Keratinocyte (primary cell): ENCODE data around the gene SATB1. TPM values are rescaled to one million over a fixed set of nuclear protein-coding genes. Genes with fewer than 3 reads are reported as not detected.

Source experiments
- DNase-seq: peaks from one replicate; pipeline ENCODE4 v3.0.0-alpha.2; 2011; ENCODE audit warnings: low read depth, missing footprints, low spot score
- FAIRE-seq: peaks from 2 replicates; lab custom pipeline; 2011; peaks lifted over from hg19 to GRCh38; lab: Jason Lieb, UNC
- H2AFZ ChIP-seq: 2 replicates; pipeline ENCODE4 v1.6.0; 2012; ENCODE audit warnings: low read length, control low read depth, inconsistent platforms; ENCODE audit not compliant: control insufficient read depth
- H3K27ac ChIP-seq: 2 replicates; pipeline ENCODE4 v1.5.1; 2011; ENCODE audit warnings: low read length; ENCODE audit not compliant: control insufficient read depth, insufficient read depth
- H3K27me3 ChIP-seq: 3 replicates; pipeline ENCODE4 v1.6.0; 2011; ENCODE audit warnings: low read length; ENCODE audit not compliant: control insufficient read depth, insufficient read depth; ENCODE audit errors: extremely low read depth
- H3K36me3 ChIP-seq, 2 experiments: 2 replicates in 1 of 2; 3 replicates in 1 of 2; pipeline ENCODE4 v1.5.1; 2011; ENCODE audit warnings: low read length in 2 of 2, mild to moderate bottlenecking in 1 of 2; ENCODE audit not compliant: control insufficient read depth in 2 of 2, insufficient read depth in 2 of 2; ENCODE audit errors: extremely low read depth in 1 of 2
- H3K4me1 ChIP-seq: 3 replicates; pipeline ENCODE4 v1.5.1; 2011; ENCODE audit warnings: low read length; ENCODE audit not compliant: control insufficient read depth, insufficient read depth; ENCODE audit errors: extremely low read depth
- H3K4me2 ChIP-seq: 3 replicates; pipeline ENCODE4 v1.6.0; 2011; ENCODE audit warnings: low read depth, low read length; ENCODE audit not compliant: control insufficient read depth, insufficient read depth; ENCODE audit errors: extremely low read depth
- H3K4me3 ChIP-seq, 3 experiments: fragments of 200-600 bp in 1 of 3; sonication (generic) in 1 of 3; 2 replicates in 2 of 3; 3 replicates in 1 of 3; pipeline ENCODE4 v1.5.1; 2011 to 2016; ENCODE audit warnings: low read length in 3 of 3, mild to moderate bottlenecking in 3 of 3, control low read depth in 2 of 3, inconsistent platforms in 1 of 3, low read depth in 1 of 3, mixed read lengths in 1 of 3, mixed run types in 1 of 3, moderate library complexity in 1 of 3; ENCODE audit not compliant: control insufficient read depth in 2 of 3, insufficient read depth in 2 of 3; ENCODE audit errors: extremely low read depth in 1 of 3
- H3K79me2 ChIP-seq: 2 replicates; pipeline ENCODE4 v1.6.0; 2012; ENCODE audit warnings: low read length; ENCODE audit not compliant: control insufficient read depth, insufficient read depth
- H3K9ac ChIP-seq: 3 replicates; pipeline ENCODE4 v1.6.0; 2011; ENCODE audit warnings: low read length; ENCODE audit not compliant: control insufficient read depth, insufficient read depth; ENCODE audit errors: extremely low read depth
- H3K9me1 ChIP-seq: 3 replicates; pipeline ENCODE4 v1.6.0; 2011; ENCODE audit warnings: low read length; ENCODE audit not compliant: control insufficient read depth, insufficient read depth; ENCODE audit errors: extremely low read depth
- H3K9me3 ChIP-seq: 2 replicates; pipeline ENCODE4 v1.5.1; 2012; ENCODE audit warnings: low read depth, low read length; ENCODE audit not compliant: control insufficient read depth
- H4K20me1 ChIP-seq: 3 replicates; pipeline ENCODE4 v1.6.0; 2011; ENCODE audit warnings: low read length; ENCODE audit not compliant: control insufficient read depth, insufficient read depth; ENCODE audit errors: extremely low read depth
- CTCF ChIP-seq, 3 experiments: IDR thresholded peaks in 1 of 3; conservative IDR thresholded peaks in 1 of 3; optimal IDR thresholded peaks in 1 of 3; 2 replicates in 2 of 3; 3 replicates in 1 of 3; pipeline versions ENCODE3 to v1.5.1; 2011; ENCODE audit warnings: low read length in 3 of 3, mild to moderate bottlenecking in 3 of 3, moderate library complexity in 2 of 3, control low read depth in 1 of 3, inconsistent platforms in 1 of 3; ENCODE audit not compliant: insufficient read depth in 2 of 3; ENCODE audit errors: extremely low read depth in 1 of 3
- EZH2 ChIP-seq: IDR thresholded peaks from one replicate; pipeline ENCODE4 v1.6.1; 2012; ENCODE audit warnings: inconsistent platforms, mild to moderate bottlenecking, low read length, moderate library complexity
- dilution Hi-C: fragments of 300-500 bp; cut with MboI; formaldehyde crosslinking; loops from one replicate; pipeline ENCODE4 v1.7.0; 2020; ENCODE audit warnings: low sequenced_read_pairs; ENCODE audit not compliant: extremely low pct_ligation_motif_present
- polyA plus RNA-seq, 5 experiments: library from polyadenylated mRNA; depleted of rRNA in 3 of 5; stranded (reverse) in 3 of 5; stranded (forward) in 1 of 5; unstranded in 1 of 5; fragments of >200 nt; gene quantifications; 1 replicate in 1 of 5; 2 replicates in 3 of 5; 3 replicates in 1 of 5; pipeline versions ENCODE4 v1.2.1 to v1.2.3, GENCODE V29; 2011 to 2012; ENCODE audit warnings: missing spikeins in 2 of 5, low read depth in 1 of 5, low replicate concordance in 1 of 5

Gene SATB1
- polyA plus RNA-seq, 1 donor (not counting 4 experiments of a cell fraction or from before 2014, with no cell fraction given): 7.8 TPM

GRCh38 chr3:18403061-18403460, 22.1 kb downstream of the SATB1 start:
- Histone ChIP-seq H3K9ac (no peak overlapping the region), H3K4me1 (no peaks in the 10 kb centered on the region), H3K4me2 (no peak overlapping the region), H3K9me3 (no peaks in the 10 kb centered on the region), H3K79me2 (no peaks in the 10 kb centered on the region), H3K4me3 (no peak overlapping the region), H2AFZ (no peak overlapping the region), H3K9me1 (no peaks in the 10 kb centered on the region), H3K36me3 (no peaks in the 10 kb centered on the region), H3K27me3 (no peaks in the 10 kb centered on the region), H3K27ac (no peak overlapping the region), H4K20me1 (no peaks in the 10 kb centered on the region)
- DNase-seq: no peak
- FAIRE-seq: no peak
- dilution Hi-C loops: no loop called here
- TF ChIP-seq CTCF (optimal IDR thresholded peaks at IDR 0.05 in 1 of 3, IDR thresholded peaks at IDR 0.05 in 1 of 3, conservative IDR thresholded peaks at IDR 0.05 in 1 of 3; ENCODE audit: extremely low read depth in 1 of 3, insufficient read depth in 2 of 3, low read length in 3 of 3) (no peak), EZH2 (no peak)

- dilution Hi-C loops: no loop called here
- Histone ChIP-seq H3K36me3 (no peaks in the 10 kb centered on the region), H3K27me3 (no peaks in the 10 kb centered on the region), H2AFZ (no peak overlapping the region), H3K9ac (no peak overlapping the region), H3K4me3 (no peak overlapping the region), H3K4me1 (no peaks in the 10 kb centered on the region), H3K9me1 (no peaks in the 10 kb centered on the region), H3K9me3 (no peaks in the 10 kb centered on the region), H4K20me1 (no peaks in the 10 kb centered on the region), H3K4me2 (no peak overlapping the region), H3K27ac (no peak overlapping the region), H3K79me2 (no peaks in the 10 kb centered on the region)
- no peak for DNase-seq
- FAIRE-seq: no peak
- no peak for TF ChIP-seq CTCF (optimal IDR thresholded peaks at IDR 0.05 in 1 of 3, IDR thresholded peaks at IDR 0.05 in 1 of 3, conservative IDR thresholded peaks at IDR 0.05 in 1 of 3; ENCODE audit: extremely low read depth in 1 of 3, insufficient read depth in 2 of 3, low read length in 3 of 3)
- no peak for TF ChIP-seq EZH2
These were observed 22.8 kb downstream of the SATB1 start for GRCh38 chr3:18402239-18402799.
